Duodenal mucosa (tissue), 2 donors: ENCODE measurements around the gene CABCOCO1.
"Not testable (repeated sequence)": the region's sequence is repeated elsewhere in the genome, so short reads cannot be mapped to it uniquely, and the experiment has no call there.

Source experiments
- H3K27ac ChIP-seq: one replicate; pipeline ENCODE4 v1.7.0; 2013; ENCODE audit warnings: low read depth, low read length
- H3K27me3 ChIP-seq, 2 donors: one replicate each; pipeline ENCODE4 v1.7.0; 2013; ENCODE audit warnings: low read length in 2 of 2, control low read depth in 1 of 2; ENCODE audit not compliant: insufficient read depth in 2 of 2, control insufficient read depth in 1 of 2
- H3K36me3 ChIP-seq, 2 donors: one replicate each; pipeline ENCODE4 v1.7.0; 2013; ENCODE audit warnings: low read length in 2 of 2, control low read depth in 1 of 2; ENCODE audit not compliant: insufficient read depth in 2 of 2, control insufficient read depth in 1 of 2
- H3K4me1 ChIP-seq, 2 donors: one replicate each; pipeline ENCODE4 v1.7.0; 2013; ENCODE audit warnings: low read length in 2 of 2, control low read depth in 1 of 2; ENCODE audit not compliant: insufficient read depth in 2 of 2, control insufficient read depth in 1 of 2
- H3K4me3 ChIP-seq, 2 donors: one replicate each; pipeline ENCODE4 v1.7.0; 2013; ENCODE audit warnings: low read length in 2 of 2, low read depth in 1 of 2
- H3K9ac ChIP-seq, 2 donors: one replicate each; pipeline ENCODE4 v1.7.0; 2013; ENCODE audit warnings: low read length in 2 of 2, low read depth in 1 of 2
- H3K9me3 ChIP-seq, 2 donors: one replicate each; pipeline ENCODE4 v1.7.0; 2013; ENCODE audit warnings: low read length in 2 of 2, control low read depth in 1 of 2; ENCODE audit not compliant: control insufficient read depth in 1 of 2

The CABCOCO1 gene

GRCh38 chr10:61705022-61705613 lies 42.4 kb downstream of the CABCOCO1 start:
- no peak overlapping the region for H3K27ac ChIP-seq
- H3K36me3 ChIP-seq: no peaks in the 10 kb centered on the region
- H3K27me3 ChIP-seq: no peaks in the 10 kb centered on the region
- no peaks in the 10 kb centered on the region for H3K4me1 ChIP-seq
- H3K4me3 ChIP-seq: no peak overlapping the region
- H3K9ac ChIP-seq: no peak overlapping the region
- H3K9me3 ChIP-seq: no peaks in the 10 kb centered on the region

GRCh38 chr10:61708846-61709245 lies 46.1 kb downstream of the CABCOCO1 start:
- Histone ChIP-seq H3K27ac (no peak overlapping the region), H3K27me3 (no peaks in the 10 kb centered on the region), H3K4me3 (no peak overlapping the region), H3K36me3 (no peaks in the 10 kb centered on the region), H3K9ac (no peak overlapping the region), H3K4me1 (no peaks in the 10 kb centered on the region), H3K9me3 (no peaks in the 10 kb centered on the region)

DNA sequence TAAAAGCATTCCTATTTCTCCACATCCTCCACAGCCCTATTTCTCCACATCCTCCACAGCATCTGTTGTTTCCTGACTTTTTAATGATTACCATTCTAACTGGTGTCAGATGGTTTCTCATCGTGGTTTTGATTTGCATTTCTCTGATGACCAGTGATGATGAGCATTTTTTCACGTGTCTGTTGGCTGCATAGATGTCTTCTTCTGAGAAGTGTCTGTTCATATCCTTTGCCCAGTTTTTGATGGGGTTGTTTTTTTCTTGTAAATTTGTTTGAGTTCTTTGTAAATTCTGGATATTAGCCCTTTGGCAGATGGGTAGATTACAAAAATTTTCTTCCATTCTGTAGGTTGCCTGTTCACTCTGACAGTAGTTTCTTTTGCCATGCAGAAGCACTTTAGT lies 49.4 kb downstream of the CABCOCO1 start:
- H3K27me3 ChIP-seq, H3K36me3 ChIP-seq, H3K4me3 ChIP-seq, H3K9me3 ChIP-seq, H3K27ac ChIP-seq, H3K9ac ChIP-seq, H3K4me1 ChIP-seq: not testable (repeated sequence)

DNA sequence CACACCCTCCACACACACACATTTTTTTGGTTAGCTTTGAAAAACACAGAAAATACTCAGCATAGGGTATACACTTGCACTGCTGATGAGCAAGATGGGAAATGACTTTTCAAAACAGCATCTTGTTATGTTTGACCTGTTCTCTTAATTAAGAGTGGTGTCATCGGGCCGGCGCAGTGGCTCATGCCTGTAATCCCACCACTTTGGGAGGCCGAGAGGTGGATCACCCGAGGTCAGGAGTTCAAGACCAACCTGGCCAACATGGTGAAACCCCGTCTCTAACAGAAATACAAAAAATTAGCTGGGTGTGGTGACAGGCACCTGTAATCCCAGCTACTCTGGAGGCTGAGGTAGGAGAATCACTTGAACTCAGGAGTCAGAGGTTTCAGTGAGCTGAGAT lies 56.7 kb downstream of the CABCOCO1 start:
- not testable (repeated sequence) for H3K27ac ChIP-seq, H3K9ac ChIP-seq, H3K4me1 ChIP-seq, H3K9me3 ChIP-seq, H3K27me3 ChIP-seq, H3K36me3 ChIP-seq, H3K4me3 ChIP-seq

DNA sequence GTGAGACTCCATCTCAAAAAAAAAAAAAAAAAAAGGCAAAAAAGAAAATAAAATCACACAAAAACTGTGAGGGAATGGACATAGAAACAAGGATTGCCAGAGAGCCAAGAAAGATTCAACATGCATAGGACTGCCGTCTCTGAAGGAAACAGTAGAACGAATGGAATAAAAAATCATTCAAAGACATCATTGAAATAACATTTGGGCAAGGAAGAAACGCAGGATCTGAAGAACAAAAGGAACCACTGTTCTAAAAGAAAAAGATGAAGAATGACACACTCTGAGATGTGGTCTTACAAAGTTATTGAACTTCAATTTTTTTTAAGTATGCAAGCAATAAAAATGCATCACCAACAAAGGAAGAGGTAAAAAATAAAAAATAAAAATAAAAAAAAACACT lies 57.2 kb downstream of the CABCOCO1 start:
- Histone ChIP-seq H3K36me3 (no peaks in the 10 kb centered on the region), H3K4me3 (no peak overlapping the region), H3K27ac (no peak overlapping the region), H3K9me3 (no peaks in the 10 kb centered on the region), H3K27me3 (no peaks in the 10 kb centered on the region), H3K9ac (no peak overlapping the region), H3K4me1 (no peaks in the 10 kb centered on the region)

- H3K4me1 ChIP-seq: no peaks in the 10 kb centered on the region
- no peak overlapping the region for H3K27ac ChIP-seq
- no peaks in the 10 kb centered on the region for H3K9me3 ChIP-seq
- no peak overlapping the region for H3K9ac ChIP-seq
- H3K36me3 ChIP-seq: no peaks in the 10 kb centered on the region
- H3K27me3 ChIP-seq: no peaks in the 10 kb centered on the region
- H3K4me3 ChIP-seq: no peak overlapping the region
Measured at GRCh38 chr10:61721431-61721830, 58.7 kb downstream of the CABCOCO1 start.

DNA sequence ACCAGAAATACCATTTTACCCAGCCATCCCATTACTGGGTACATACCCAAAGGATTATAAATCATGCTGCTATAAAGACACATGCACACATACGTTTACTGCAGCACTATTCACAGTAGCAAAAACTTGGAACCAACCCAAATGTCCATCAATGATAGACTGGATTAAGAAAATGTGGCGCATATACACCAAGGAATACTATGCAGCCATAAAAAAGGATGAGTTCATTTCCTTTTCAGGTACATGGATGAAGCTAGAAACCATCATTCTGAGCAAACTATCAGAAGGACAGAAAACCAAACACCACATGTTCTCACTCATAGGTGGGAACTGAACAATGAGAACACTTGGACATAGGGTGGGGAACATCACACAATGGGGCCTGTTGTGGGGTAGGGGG lies 62.5 kb downstream of the CABCOCO1 start:
- not testable (repeated sequence) for H3K4me1 ChIP-seq, H3K9me3 ChIP-seq, H3K4me3 ChIP-seq, H3K27me3 ChIP-seq, H3K27ac ChIP-seq, H3K9ac ChIP-seq, H3K36me3 ChIP-seq

DNA sequence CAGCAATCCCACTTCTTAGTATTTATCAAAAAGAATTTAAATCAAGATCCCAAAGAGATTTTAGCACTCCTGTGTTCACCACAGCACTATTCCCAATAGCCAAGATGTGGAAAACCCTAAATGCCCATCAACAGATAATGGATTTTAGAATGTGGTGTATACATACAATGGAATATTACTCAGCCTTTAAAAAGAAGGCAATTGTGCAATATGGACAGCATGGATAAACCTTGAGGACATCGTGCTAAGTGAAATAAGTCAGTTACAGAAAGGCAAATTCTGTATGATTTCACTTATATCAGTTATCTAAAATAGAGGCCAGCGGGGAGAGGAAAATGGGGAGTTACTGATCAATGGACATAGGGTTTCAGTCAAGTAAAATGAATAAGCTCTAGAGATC lies 66.9 kb downstream of the CABCOCO1 start:
- no peak overlapping the region for H3K9ac ChIP-seq
- H3K36me3 ChIP-seq: no peaks in the 10 kb centered on the region
- H3K27me3 ChIP-seq: no peaks in the 10 kb centered on the region
- no peak overlapping the region for H3K27ac ChIP-seq
- no peak overlapping the region for H3K4me3 ChIP-seq
- no peaks in the 10 kb centered on the region for H3K4me1 ChIP-seq
- H3K9me3 ChIP-seq: no peaks in the 10 kb centered on the region

GRCh38 chr10:61730671-61731070 lies 67.9 kb downstream of the CABCOCO1 start:
- H3K4me3 ChIP-seq: no peak overlapping the region
- H3K9me3 ChIP-seq: no peaks in the 10 kb centered on the region
- no peak overlapping the region for H3K27ac ChIP-seq
- no peaks in the 10 kb centered on the region for H3K4me1 ChIP-seq
- no peak overlapping the region for H3K9ac ChIP-seq
- no peaks in the 10 kb centered on the region for H3K36me3 ChIP-seq
- H3K27me3 ChIP-seq: no peaks in the 10 kb centered on the region

- no peaks in the 10 kb centered on the region for H3K36me3 ChIP-seq
- H3K9ac ChIP-seq: no peak overlapping the region
- no peaks in the 10 kb centered on the region for H3K27me3 ChIP-seq
- no peaks in the 10 kb centered on the region for H3K4me1 ChIP-seq
- H3K27ac ChIP-seq: no peak overlapping the region
- no peaks in the 10 kb centered on the region for H3K9me3 ChIP-seq
- H3K4me3 ChIP-seq: no peak overlapping the region
Measured at GRCh38 chr10:61731638-61732037, 68.9 kb downstream of the CABCOCO1 start.
